HG03159 (cell line): Measurements from ENCODE around the gene PRDX3.

Experiments used
- ATAC-seq: cut with Tn5 transposase; IDR thresholded peaks from one replicate; pipeline ENCODE4 v1.9.1; 2021; ENCODE audit warnings: mild to moderate bottlenecking, moderate library complexity; ENCODE audit not compliant: unreplicated experiment

PRDX3 gene

GRCh38 chr10:119131512-119132240, 46.9 kb downstream of the PRDX3 start:
- ATAC-seq, result peak; percentile 63

- ATAC-seq, result no peak
Observed at GRCh38 chr10:119129721-119130120, 48.9 kb downstream of the PRDX3 start.

- no peak for ATAC-seq
Observed at GRCh38 chr10:119125942-119126341, 52.7 kb downstream of the PRDX3 start.

- no peak for ATAC-seq
Observed at GRCh38 chr10:119120875-119121274, 57.7 kb downstream of the PRDX3 start.

DNA sequence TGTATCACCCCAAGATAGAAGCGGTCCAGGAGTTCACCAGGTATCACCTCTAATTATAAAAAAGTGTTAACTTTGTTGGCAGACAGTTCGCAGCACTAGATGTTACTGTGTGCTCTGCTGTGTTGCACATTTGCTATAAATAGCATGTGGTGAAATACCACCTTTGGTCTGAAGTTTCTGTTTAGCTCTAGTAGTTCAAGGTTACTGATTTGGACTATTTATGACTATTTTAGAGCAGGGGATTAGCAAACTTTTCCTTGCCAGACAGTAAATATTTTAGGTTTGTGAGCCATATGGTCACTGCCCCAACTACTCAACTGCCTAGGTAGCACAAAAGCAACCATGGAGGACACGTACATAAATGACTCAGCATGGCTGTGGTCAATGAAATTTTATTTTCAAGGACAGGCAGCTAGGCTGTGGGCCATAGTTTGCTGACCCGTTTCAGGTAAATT, 58.2 kb downstream of the PRDX3 start:
- peak; percentile 84 for ATAC-seq

DNA sequence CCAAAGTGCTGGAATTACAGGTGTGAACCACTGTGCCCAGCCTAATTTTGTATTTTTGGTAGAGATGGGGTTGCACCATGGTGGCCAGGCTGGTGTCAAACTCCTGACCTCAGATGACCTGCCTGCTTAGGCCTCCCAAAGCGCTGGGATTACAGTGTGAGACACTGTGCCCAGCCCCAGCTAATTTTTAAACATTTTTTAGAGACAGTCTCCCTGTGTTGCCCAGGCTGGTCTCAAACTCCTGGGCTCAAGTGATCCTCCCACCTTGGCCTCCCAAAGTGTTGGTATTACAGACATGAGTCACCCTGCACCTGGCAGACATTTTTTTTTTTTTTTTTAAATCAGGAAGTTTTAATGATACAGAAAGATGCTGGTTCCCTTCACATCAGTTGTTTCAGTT, 59.2 kb downstream of the PRDX3 start:
- ATAC-seq, result no peak

DNA sequence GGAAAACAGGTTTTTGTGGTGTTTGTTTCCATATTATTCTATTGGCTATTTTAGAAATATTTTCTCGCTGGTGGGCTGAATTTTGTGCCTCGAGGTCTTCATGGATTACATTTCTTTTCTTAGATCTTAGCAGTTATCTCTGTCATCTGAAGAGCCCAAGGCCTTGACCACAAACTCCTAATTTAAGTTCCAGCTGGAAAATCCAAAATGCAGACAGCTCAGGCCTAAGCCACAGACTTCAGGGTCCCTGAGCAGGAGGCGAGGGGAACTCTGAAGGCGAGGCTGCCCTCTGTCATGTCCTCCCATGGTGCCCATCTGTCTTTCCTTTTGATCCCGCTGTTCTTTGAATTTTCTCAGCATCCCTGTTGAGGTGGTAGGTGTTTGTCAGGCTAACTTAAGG, 60.4 kb downstream of the PRDX3 start:
- ATAC-seq, result no peak
